HEK293 (cell line): ENCODE data around the gene CLCN2.

ENCODE experiments used
- CTCF ChIA-PET: fragments of 350-600 bp; formaldehyde crosslinking; extraction: SDS; loops from one replicate; lab custom pipeline; 2021; ENCODE audit warnings: antibody characterized with exemption; lab: Yijun Ruan, JAX
- POLR2A ChIA-PET: fragments of 300-600 bp; formaldehyde crosslinking; extraction: SDS; loops from one replicate; lab custom pipeline; 2020; ENCODE audit warnings: antibody characterized with exemption, inconsistent platforms; lab: Yijun Ruan, JAX
- H3K27ac ChIP-seq: fragments of 200-500 bp; sonication (Bioruptor generic); 2 replicates; pipeline ENCODE4 v1.5.1; 2014; ENCODE audit warnings: low read depth, low read length, control low read depth, inconsistent platforms; ENCODE audit errors: extremely low read depth
- H3K36me3 ChIP-seq, 2 experiments: fragments of 200-500 bp in 1 of 2; sonication (Bioruptor generic) in 1 of 2; 1 replicate in 1 of 2; 2 replicates in 1 of 2; pipeline ENCODE4 v1.5.1; 2014 to 2017; ENCODE audit warnings: inconsistent platforms in 2 of 2, low read length in 2 of 2; ENCODE audit not compliant: control insufficient read depth in 2 of 2, insufficient read depth in 1 of 2
- H3K4me1 ChIP-seq: fragments of 200-500 bp; sonication (Bioruptor generic); 2 replicates; pipeline ENCODE4 v1.5.1; 2014; ENCODE audit warnings: mild to moderate bottlenecking, low read length, inconsistent platforms; ENCODE audit not compliant: control insufficient read depth, insufficient read depth
- H3K4me3 ChIP-seq: 2 replicates; pipeline ENCODE4 v1.5.1; 2011; ENCODE audit warnings: low read depth, mild to moderate bottlenecking, control low read depth, low read length, moderate library complexity
- H3K9me3 ChIP-seq: fragments of 200-500 bp; sonication (Bioruptor generic); 2 replicates; pipeline ENCODE4 v1.5.1; 2014; ENCODE audit warnings: low read depth, low read length, inconsistent platforms; ENCODE audit not compliant: control insufficient read depth, insufficient read depth
- GLIS2 ChIP-seq: fragments of 450-650 bp; formaldehyde crosslinking; IDR thresholded peaks from 2 replicates; pipeline ENCODE4 v1.5.1; 2016; ENCODE audit warnings: missing biosample characterization, missing genetic modification characterization
- IKZF3 ChIP-seq: fragments of 450-650 bp; IDR thresholded peaks from 2 replicates; pipeline ENCODE4 v1.5.0; 2018; ENCODE audit warnings: missing biosample characterization, mild to moderate bottlenecking, missing genetic modification characterization, moderate library complexity
- MYNN ChIP-seq: fragments of 450-650 bp; formaldehyde crosslinking; IDR thresholded peaks from 2 replicates; pipeline ENCODE4 v1.5.1; 2016; ENCODE audit warnings: missing biosample characterization, missing genetic modification characterization, borderline replicate concordance
- SCRT1 ChIP-seq: fragments of 450-650 bp; formaldehyde crosslinking; IDR thresholded peaks from 2 replicates; pipeline ENCODE4 v1.5.1; 2016; ENCODE audit warnings: missing biosample characterization, missing genetic modification characterization, borderline replicate concordance
- WT1 ChIP-seq: fragments of 450-650 bp; formaldehyde crosslinking; IDR thresholded peaks from 2 replicates; pipeline ENCODE4 v1.5.1; 2016; ENCODE audit warnings: missing biosample characterization, missing genetic modification characterization
- ZBTB7A ChIP-seq: fragments of 450-650 bp; formaldehyde crosslinking; IDR thresholded peaks from 2 replicates; pipeline ENCODE4 v1.5.1; 2016; ENCODE audit warnings: low read depth, missing biosample characterization, missing genetic modification characterization
- ZEB2 ChIP-seq: fragments of 450-650 bp; formaldehyde crosslinking; IDR thresholded peaks from 2 replicates; pipeline ENCODE4 v1.5.1; 2016; ENCODE audit warnings: missing biosample characterization, missing genetic modification characterization
- ZNF132 ChIP-seq: fragments of 450-650 bp; formaldehyde crosslinking; IDR thresholded peaks from 2 replicates; pipeline ENCODE4 v1.5.1; 2017; ENCODE audit warnings: missing biosample characterization, missing genetic modification characterization, borderline replicate concordance
- ZNF155 ChIP-seq: fragments of 450-650 bp; formaldehyde crosslinking; IDR thresholded peaks from 2 replicates; pipeline ENCODE4 v1.5.1; 2016; ENCODE audit warnings: missing biosample characterization, missing genetic modification characterization
- ZNF248 ChIP-seq: fragments of 450-650 bp; formaldehyde crosslinking; IDR thresholded peaks from 2 replicates; pipeline ENCODE4 v1.5.1; 2017; ENCODE audit warnings: missing biosample characterization, missing genetic modification characterization
- ZNF670 ChIP-seq: fragments of 450-650 bp; formaldehyde crosslinking; IDR thresholded peaks from 2 replicates; pipeline ENCODE4 v1.5.1; 2016; ENCODE audit warnings: missing biosample characterization, missing genetic modification characterization, low read depth
- ZNF792 ChIP-seq: fragments of 450-650 bp; formaldehyde crosslinking; IDR thresholded peaks from 2 replicates; pipeline ENCODE4 v1.5.1; 2016; ENCODE audit warnings: missing biosample characterization, missing genetic modification characterization
- TF ChIP-seq, protein P1 (sequence below): fragments of 450-650 bp; formaldehyde crosslinking; IDR thresholded peaks from 2 replicates; pipeline ENCODE4 v1.5.1; 2016; ENCODE audit warnings: missing biosample characterization, missing genetic modification characterization
- TF ChIP-seq, protein P2 (sequence below): fragments of 450-650 bp; formaldehyde crosslinking; conservative IDR thresholded peaks from 2 replicates; pipeline ENCODE4 v1.5.1; 2016; ENCODE audit warnings: low read depth, missing biosample characterization, missing genetic modification characterization

CLCN2 gene

DNA sequence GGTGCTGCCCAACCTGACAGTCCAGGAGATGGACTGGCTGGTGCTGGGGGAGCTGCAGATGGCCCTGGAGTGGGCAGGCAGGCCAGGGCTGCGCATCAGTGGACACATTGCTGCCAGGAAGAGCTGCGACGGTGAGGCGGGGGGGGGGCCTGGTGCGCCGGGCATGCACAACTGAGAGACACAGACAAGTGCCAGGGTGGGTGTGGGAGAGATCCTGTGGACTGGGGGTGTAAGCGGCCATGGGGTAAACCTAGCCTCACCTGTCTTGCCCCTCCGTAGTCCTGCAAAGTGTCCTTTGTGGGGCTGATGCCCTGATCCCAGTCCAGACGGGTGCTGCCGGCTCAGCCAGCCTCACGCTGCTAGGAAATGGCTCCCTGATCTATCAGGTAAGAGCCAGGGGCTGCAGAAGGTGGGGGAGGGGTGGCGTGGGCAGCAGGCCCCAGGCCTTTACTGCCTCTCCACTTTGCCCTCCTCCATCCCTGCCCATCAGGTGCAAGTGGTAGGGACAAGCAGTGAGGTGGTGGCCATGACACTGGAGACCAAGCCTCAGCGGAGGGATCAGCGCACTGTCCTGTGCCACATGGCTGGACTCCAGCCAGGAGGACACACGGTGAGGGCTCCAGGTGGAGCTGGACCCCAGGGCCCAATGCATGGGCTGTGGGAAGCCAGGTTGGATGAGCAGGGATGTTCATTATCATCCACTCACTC, 21.8 kb upstream of the CLCN2 start:
- Histone ChIP-seq H3K9me3 (no peaks in the 10 kb centered on the region), H3K4me1 (no peaks in the 10 kb centered on the region), H3K36me3 (peaks cover 0 to 21% of the 10 kb centered on the region in 2 experiments; a peak in 1 of 3 replicates), H3K4me3 (no peak overlapping the region), H3K27ac (no peak overlapping the region)
- TF ChIP-seq ZNF155 (tag by site-specific recombination) (no peak), GLIS2 (tag by site-specific recombination) (no peak), ZEB2 (tag by site-specific recombination) (no peak), ZNF670 (tag by site-specific recombination) (no peak), MYNN (tag by site-specific recombination) (no peak)
- TF ChIP-seq, protein P1, sequence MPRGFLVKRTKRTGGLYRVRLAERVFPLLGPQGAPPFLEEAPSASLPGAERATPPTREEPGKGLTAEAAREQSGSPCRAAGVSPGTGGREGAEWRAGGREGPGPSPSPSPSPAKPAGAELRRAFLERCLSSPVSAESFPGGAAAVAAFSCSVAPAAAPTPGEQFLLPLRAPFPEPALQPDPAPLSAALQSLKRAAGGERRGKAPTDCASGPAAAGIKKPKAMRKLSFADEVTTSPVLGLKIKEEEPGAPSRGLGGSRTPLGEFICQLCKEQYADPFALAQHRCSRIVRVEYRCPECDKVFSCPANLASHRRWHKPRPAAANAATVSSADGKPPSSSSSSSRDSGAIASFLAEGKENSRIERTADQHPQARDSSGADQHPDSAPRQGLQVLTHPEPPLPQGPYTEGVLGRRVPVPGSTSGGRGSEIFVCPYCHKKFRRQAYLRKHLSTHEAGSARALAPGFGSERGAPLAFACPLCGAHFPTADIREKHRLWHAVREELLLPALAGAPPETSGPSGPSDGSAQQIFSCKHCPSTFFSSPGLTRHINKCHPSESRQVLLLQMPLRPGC, result no peak
- ChIA-PET POLR2A (no interaction called here), CTCF (no interaction called here)

GRCh38 chr3:184382326-184383032, 21.1 kb upstream of the CLCN2 start:
- TF ChIP-seq GLIS2 (tag by site-specific recombination) (0 out of 2 replicates have a peak, but pooled peaks have one; percentile 6), WT1 (tag by site-specific recombination) (no peak)
- ChIA-PET POLR2A (no interaction called here), CTCF (interaction anchor here (0.6 kb wide), 2 partner anchors 127 to 238 kb away, joined by 3 to 6 read pairs; no protein-coding TSS in a partner anchor)
- no peak overlapping the region for H3K27ac ChIP-seq
- H3K4me1 ChIP-seq, result no peaks in the 10 kb centered on the region
- H3K9me3 ChIP-seq, result no peaks in the 10 kb centered on the region
- no peak overlapping the region for H3K4me3 ChIP-seq
- H3K36me3 ChIP-seq, result peaks cover 0 to 14% of the 10 kb centered on the region in 2 experiments; a peak in 1 of 3 replicates

DNA sequence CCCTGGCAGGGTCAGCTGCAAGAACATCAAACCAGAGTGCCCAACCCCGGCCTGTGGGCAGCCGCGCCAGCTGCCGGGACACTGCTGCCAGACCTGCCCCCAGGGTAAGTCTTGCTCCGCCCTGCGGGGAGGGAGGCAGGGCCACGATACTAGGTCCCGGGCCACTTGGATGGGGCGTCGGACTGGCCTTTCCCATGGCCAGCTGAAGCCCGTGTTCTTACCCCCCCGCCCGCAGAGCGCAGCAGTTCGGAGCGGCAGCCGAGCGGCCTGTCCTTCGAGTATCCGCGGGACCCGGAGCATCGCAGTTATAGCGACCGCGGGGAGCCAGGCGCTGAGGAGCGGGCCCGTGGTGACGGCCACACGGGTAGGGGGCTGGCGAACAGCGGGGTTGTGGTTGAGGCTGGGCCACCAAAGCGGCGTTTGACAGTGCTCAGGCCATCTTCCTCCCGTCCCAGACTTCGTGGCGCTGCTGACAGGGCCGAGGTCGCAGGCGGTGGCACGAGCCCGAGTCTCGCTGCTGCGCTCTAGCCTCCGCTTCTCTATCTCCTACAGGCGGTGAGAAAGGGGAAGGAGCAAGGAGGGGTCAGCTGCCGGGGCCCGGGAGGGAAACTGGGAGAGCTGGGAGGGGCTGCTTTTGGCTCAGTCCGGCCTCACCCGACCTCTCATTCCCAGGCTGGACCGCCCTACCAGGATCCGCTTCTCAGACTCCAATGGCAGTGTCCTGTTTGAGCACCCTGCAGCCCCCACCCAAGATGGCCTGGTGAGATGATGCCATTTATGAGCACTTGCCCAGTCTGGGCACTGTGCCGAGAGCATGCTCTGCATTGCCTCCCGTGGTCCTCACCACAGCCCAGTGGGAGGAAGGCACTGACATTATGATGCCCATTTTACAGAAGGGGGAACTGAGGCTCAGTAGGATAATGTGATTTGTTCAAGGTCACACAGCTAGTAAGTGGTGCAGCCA, 20.1 kb upstream of the CLCN2 start:
- H3K36me3 ChIP-seq, result peaks cover 0 to 14% of the 10 kb centered on the region in 2 experiments; a peak in 1 of 3 replicates
- H3K9me3 ChIP-seq, result no peaks in the 10 kb centered on the region
- TF ChIP-seq, protein P2, sequence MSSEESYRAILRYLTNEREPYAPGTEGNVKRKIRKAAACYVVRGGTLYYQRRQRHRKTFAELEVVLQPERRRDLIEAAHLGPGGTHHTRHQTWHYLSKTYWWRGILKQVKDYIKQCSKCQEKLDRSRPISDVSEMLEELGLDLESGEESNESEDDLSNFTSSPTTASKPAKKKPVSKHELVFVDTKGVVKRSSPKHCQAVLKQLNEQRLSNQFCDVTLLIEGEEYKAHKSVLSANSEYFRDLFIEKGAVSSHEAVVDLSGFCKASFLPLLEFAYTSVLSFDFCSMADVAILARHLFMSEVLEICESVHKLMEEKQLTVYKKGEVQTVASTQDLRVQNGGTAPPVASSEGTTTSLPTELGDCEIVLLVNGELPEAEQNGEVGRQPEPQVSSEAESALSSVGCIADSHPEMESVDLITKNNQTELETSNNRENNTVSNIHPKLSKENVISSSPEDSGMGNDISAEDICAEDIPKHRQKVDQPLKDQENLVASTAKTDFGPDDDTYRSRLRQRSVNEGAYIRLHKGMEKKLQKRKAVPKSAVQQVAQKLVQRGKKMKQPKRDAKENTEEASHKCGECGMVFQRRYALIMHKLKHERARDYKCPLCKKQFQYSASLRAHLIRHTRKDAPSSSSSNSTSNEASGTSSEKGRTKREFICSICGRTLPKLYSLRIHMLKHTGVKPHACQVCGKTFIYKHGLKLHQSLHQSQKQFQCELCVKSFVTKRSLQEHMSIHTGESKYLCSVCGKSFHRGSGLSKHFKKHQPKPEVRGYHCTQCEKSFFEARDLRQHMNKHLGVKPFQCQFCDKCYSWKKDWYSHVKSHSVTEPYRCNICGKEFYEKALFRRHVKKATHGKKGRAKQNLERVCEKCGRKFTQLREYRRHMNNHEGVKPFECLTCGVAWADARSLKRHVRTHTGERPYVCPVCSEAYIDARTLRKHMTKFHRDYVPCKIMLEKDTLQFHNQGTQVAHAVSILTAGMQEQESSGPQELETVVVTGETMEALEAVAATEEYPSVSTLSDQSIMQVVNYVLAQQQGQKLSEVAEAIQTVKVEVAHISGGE (tag by site-specific recombination), result no peak
- TF ChIP-seq ZNF132 (no peak), ZNF248 (tag by site-specific recombination) (no peak), ZBTB7A (no peak), IKZF3 (tag by site-specific recombination) (no peak), SCRT1 (tag by site-specific recombination) (no peak), ZNF792 (tag by site-specific recombination) (no peak)
- no peak overlapping the region for H3K4me3 ChIP-seq
- no peak overlapping the region for H3K27ac ChIP-seq
- CTCF ChIA-PET, result interaction anchor here (0.6 to 1.2 kb wide), 4 partner anchors 27 to 238 kb away, joined by 3 to 6 read pairs (median 3); no protein-coding TSS in a partner anchor
- no peaks in the 10 kb centered on the region for H3K4me1 ChIP-seq
- POLR2A ChIA-PET, result no interaction called here
